Left cardiac atrium (tissue), 4 donors: Measurements from ENCODE around the gene BMP7. TPM values are rescaled to one million over a fixed set of nuclear protein-coding genes. Genes with fewer than 3 reads are reported as not detected.

ENCODE experiments used
- ATAC-seq, 2 donors: fragments of 200-7000 bp; cut with Tn5 transposase; one replicate each; pipeline ENCODE4 v1.9.1; 2020; ENCODE audit warnings: mild to moderate bottlenecking in 2 of 2, moderate library complexity in 2 of 2
- DNase-seq: peaks from one replicate; pipeline ENCODE4 v3.0.0-alpha.2; 2020
- intact Hi-C, 2 donors: fragments of 100-400 bp; cut with DNase I; formaldehyde crosslinking; loops; one replicate each; pipeline versions ENCODE4 v1.14.1 to v1.15.1; 2022 to 2023
- total RNA-seq, 2 donors: library from RNA; stranded (reverse); fragmentation: NEBNext Ultra II Directional; extraction: Animal tissue kit (Norgen Biotek cat#: 25700); gene quantifications; one replicate each; pipeline ENCODE4 v1.2.1, GENCODE V29; 2021
- donor health status: DM: no; HTN: yes; CAD: no.
- donor health status: DM: no; HTN: yes; CAD: no; lungs with severe emphysema.
- donor health status: DM: yes; HTN: yes; CAD: no.
- donor health status: Dilated cardiomyopathy.

The BMP7 gene
- total RNA-seq, 2 donors from 2014 or later = 23.9 to 29.3 TPM

GRCh38 chr20:57188576-57189079, 77.8 kb downstream of the BMP7 start:
- no peak for DNase-seq
- ATAC-seq = no peak
- intact Hi-C loops = no loop called here

- DNase-seq (no peak), ATAC-seq (no peak)
- intact Hi-C loops = no loop called here
Measured at GRCh38 chr20:57188056-57188455, 78.4 kb downstream of the BMP7 start.

GRCh38 chr20:57187068-57187634, 79.3 kb downstream of the BMP7 start:
- no peak for DNase-seq
- intact Hi-C loops = no loop called here
- no peak for ATAC-seq

GRCh38 chr20:57186192-57186591, 80.2 kb downstream of the BMP7 start:
- DNase-seq (no peak), ATAC-seq (no peak)
- intact Hi-C loops = no loop called here

- ATAC-seq = no peak
- intact Hi-C loops = no loop called here
- no peak for DNase-seq
Measured at GRCh38 chr20:57185188-57185743, 81.2 kb downstream of the BMP7 start.

- intact Hi-C loops = no loop called here
- no peak for DNase-seq
- ATAC-seq = no peak
Measured at GRCh38 chr20:57183457-57184009, 82.9 kb downstream of the BMP7 start.

- ATAC-seq (no peak), DNase-seq (no peak)
- intact Hi-C loops = no loop called here
Measured at GRCh38 chr20:57181639-57182038, 84.8 kb downstream of the BMP7 start.

- intact Hi-C loops = no loop called here
- no peak for ATAC-seq
Measured at GRCh38 chr20:57180954-57181353, 85.5 kb downstream of the BMP7 start.

GRCh38 chr20:57180387-57180786, 86.1 kb downstream of the BMP7 start:
- DNase-seq = no peak
- intact Hi-C loops = no loop called here
- no peak for ATAC-seq

More at GRCh38 chr20:57180954-57181353, 85.5 kb downstream of the BMP7 start:
- no peak for DNase-seq

GRCh38 chr20:57179265-57179664, 87.2 kb downstream of the BMP7 start:
- ATAC-seq = no peak
- no peak for DNase-seq
- intact Hi-C loops = no loop called here

- DNase-seq (no peak), ATAC-seq (no peak)
- intact Hi-C loops = no loop called here
Measured at GRCh38 chr20:57178582-57179111, 87.8 kb downstream of the BMP7 start.

GRCh38 chr20:57177636-57178280, 88.7 kb downstream of the BMP7 start:
- ATAC-seq (no peak), DNase-seq (no peak)
- intact Hi-C loops = no loop called here

- DNase-seq (no peak), ATAC-seq (no peak)
- intact Hi-C loops = no loop called here
Measured at GRCh38 chr20:57176842-57177241, 89.6 kb downstream of the BMP7 start.

GRCh38 chr20:57175397-57176010, 90.9 kb downstream of the BMP7 start:
- intact Hi-C loops = no loop called here
- DNase-seq (no peak), ATAC-seq (no peak)

GRCh38 chr20:57174737-57175136, 91.7 kb downstream of the BMP7 start:
- no peak for ATAC-seq
- no peak for DNase-seq
- intact Hi-C loops = no loop called here

- intact Hi-C loops = no loop called here
- no peak for ATAC-seq
Measured at GRCh38 chr20:57173986-57174385, 92.5 kb downstream of the BMP7 start.

GRCh38 chr20:57173041-57173440, 93.4 kb downstream of the BMP7 start:
- intact Hi-C loops = no loop called here
- no peak for DNase-seq
- no peak for ATAC-seq

More at GRCh38 chr20:57173986-57174385, 92.5 kb downstream of the BMP7 start:
- DNase-seq = no peak

GRCh38 chr20:57170343-57170742, 96.1 kb downstream of the BMP7 start:
- no peak for ATAC-seq
- DNase-seq = no peak
- intact Hi-C loops = no loop called here

GRCh38 chr20:57169162-57169561, 97.3 kb downstream of the BMP7 start:
- intact Hi-C loops = no loop called here
- DNase-seq = no peak
- ATAC-seq = no peak
